C4-2B (cell line): ENCODE data around the gene RUVBL1.

Experiments used
- H3K27ac ChIP-seq: fragments of 450-650 bp; 2 replicates; pipeline ENCODE4 v1.5.1; 2017
- ZFX ChIP-seq: fragments of 450-650 bp; IDR thresholded peaks from 2 replicates; pipeline ENCODE4 v1.6.1; 2017
- TF ChIP-seq, protein P1 (sequence below): fragments of 450-650 bp; conservative IDR thresholded peaks from 2 replicates; pipeline ENCODE4 v1.5.1; 2017; ENCODE audit warnings: mild to moderate bottlenecking

Gene RUVBL1

DNA sequence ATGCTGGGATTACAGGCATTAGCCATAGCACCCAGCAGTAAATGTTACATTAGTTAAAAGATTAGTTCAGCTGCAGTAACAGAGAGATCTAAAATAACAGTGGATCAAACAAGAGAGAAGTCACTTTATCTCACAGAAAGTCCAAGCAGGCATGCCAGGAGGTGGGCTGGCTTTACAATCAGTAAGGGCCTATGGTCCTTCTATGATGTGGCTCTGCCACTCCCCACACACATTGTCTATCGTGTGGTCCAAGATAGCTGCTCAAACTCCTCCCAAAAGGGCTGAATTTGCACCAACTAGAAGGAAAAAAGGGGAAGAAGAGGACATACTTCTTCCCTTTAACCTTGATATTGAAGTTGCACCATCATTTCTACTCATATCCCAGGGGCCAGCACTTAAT is 4.6 kb upstream of the RUVBL1 start:
- no peak for TF ChIP-seq ZFX
- TF ChIP-seq, protein P1, sequence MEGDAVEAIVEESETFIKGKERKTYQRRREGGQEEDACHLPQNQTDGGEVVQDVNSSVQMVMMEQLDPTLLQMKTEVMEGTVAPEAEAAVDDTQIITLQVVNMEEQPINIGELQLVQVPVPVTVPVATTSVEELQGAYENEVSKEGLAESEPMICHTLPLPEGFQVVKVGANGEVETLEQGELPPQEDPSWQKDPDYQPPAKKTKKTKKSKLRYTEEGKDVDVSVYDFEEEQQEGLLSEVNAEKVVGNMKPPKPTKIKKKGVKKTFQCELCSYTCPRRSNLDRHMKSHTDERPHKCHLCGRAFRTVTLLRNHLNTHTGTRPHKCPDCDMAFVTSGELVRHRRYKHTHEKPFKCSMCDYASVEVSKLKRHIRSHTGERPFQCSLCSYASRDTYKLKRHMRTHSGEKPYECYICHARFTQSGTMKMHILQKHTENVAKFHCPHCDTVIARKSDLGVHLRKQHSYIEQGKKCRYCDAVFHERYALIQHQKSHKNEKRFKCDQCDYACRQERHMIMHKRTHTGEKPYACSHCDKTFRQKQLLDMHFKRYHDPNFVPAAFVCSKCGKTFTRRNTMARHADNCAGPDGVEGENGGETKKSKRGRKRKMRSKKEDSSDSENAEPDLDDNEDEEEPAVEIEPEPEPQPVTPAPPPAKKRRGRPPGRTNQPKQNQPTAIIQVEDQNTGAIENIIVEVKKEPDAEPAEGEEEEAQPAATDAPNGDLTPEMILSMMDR = no peak
- no peak overlapping the region for H3K27ac ChIP-seq

DNA sequence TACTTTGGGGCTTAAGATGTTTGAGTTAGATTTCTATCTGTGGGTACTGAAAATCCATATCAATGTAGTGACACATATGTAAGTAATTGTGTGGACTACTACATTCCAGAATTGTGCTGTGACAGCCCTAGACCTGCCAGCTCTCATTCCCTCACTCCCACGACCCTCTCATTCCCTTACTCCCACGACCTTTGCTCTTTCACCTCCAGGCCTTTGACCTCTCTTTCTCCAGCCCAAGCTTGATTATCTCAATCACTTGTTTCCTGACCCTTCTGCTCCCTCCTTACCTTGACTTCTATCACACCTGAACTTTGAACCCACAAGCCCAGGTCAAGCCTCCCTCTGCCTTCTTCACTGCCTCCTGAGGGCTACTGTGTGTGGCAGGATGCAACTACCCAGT is 3.6 kb upstream of the RUVBL1 start:
- peak overlapping the region; percentile 31 for H3K27ac ChIP-seq
- no peak for TF ChIP-seq ZFX
- TF ChIP-seq, protein P1 = no peak

DNA sequence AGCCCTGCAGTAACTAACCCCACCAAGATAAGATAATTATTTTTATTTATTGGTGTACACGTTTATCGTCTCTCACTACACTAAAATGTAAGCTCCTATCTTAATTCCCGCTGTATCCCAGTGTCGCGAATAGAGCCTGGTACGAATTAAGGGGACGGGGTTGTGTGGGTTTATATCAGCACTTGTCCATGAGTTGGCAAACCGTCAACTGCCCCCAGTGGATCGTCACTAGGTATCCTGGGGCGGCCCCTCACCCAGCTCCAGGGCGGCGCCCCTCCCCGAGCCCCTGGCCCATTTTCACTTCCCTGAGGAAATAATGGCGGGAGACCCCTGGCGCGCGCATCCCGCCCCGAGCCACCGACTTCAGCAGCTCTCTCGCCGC is 465 bp downstream of the RUVBL1 start:
- peak overlapping the region; percentile 83 for H3K27ac ChIP-seq
- TF ChIP-seq, protein P1 = no peak
- no peak for TF ChIP-seq ZFX

DNA sequence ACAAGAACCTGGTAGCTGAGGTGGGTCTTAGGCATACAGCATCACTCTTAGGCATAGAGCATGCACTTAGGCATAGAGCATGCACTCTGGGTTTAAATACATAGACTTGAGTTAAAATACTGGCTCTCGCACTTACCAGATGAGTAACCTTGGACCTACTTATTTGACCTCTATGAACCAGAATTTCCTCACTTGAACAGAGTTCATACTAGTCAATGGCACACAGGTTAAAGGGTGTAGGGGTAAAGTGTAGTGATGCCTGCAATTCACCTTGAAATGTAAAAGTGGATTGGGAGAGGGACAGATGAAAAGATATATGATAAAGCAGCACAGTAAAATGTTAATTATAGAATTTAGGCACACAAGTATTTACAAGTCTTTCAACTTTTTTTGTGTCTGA is 1.6 kb downstream of the RUVBL1 start:
- H3K27ac ChIP-seq = no peak overlapping the region
- TF ChIP-seq, protein P1 = no peak
- no peak for TF ChIP-seq ZFX

DNA sequence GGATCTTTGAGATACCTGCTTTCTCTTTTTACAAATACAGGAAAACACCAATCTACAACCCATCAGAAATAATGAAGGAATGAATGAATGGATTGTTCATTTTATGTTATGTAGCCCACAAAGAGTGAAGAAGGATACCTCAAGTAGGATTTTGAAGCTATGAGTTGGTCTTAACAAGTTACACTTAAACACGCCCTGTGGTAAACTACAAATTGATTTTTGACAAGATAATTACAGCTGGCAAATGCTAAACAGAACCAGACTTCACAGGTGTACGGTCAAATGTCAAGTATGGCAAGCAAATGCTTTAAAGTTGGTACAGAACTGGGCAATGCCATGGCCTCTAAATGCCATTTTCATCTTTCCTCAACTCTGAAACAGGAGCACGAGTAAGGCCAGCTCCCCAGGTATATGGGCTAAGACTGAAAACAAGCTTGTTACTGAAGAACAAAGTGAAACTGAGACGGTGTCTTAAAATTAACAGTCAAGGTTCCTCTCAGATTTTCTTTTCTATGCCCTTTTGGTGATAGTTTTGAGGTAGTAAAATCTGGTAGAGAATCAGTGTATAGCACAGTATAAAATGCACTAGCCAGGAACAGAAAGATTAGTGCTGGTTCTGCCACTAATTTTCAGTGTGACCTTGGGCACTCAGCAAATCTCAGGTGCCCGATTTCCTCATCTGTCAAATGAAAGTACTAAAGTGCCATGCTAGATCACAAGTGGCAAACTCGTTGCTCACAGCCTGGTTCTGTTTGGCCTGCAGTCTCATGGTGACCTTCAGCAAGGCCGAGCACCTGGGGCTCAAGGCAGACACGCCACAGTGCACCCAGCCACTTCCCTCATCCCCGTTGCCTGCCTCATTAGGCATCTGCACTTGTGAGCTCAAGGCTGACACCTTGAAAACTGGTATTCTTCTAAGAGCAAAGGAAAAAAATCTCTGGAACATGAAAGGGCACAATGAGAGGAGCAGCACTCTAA is 9.5 kb downstream of the RUVBL1 start:
- no peak overlapping the region for H3K27ac ChIP-seq
- TF ChIP-seq, protein P1 = no peak
- TF ChIP-seq ZFX = no peak

DNA sequence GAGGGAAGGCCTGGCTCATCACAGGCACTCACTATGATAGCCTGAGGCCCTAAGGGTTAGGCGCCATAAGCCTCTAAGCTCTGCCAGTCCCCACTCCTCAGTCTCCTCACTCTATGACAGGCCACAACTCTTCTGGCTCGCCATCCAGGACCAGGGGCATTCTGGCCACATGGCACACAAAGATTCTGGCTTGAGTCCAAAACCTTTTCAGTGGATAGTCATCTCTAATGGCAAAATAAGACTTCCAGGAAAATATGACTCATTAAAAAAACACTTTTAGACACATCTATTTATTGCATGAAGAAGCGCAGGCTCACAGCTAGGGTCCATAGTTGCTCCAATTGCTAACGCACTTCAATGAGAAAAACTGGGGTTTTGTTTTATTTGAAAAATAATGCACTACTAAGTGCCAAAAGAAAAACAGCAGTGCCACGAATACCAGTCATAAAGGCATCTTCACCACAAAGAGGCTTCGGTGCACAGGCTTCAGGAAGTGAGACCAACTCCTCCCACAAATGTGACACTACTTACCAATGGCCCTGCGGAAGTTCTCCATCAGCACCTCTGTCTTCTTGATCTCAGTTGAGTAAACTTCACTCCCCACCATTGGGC is 11.1 kb downstream of the RUVBL1 start:
- H3K27ac ChIP-seq = no peak overlapping the region
- TF ChIP-seq, protein P1 = no peak
- TF ChIP-seq ZFX = no peak

DNA sequence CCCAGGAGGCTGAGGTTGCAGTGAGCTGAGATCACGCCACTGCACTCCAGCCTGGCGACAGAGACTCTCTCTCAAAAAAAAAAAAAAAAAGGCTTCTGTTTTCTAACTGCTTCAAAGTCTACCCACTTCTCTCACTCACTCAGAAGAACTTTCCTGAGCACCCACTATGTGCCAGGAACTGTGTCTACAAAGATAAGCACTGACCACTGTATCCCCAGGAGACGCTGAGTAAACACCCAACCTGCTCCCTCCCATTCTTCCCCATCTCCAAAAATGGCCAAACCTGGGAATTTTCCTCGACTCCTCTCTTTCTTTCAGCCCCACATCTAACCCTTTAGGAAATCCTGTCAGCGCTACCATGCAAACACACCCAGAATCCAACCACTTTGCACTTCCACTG is 12.5 kb downstream of the RUVBL1 start:
- TF ChIP-seq, protein P1 = no peak
- no peak for TF ChIP-seq ZFX
- no peak overlapping the region for H3K27ac ChIP-seq
